ENCODE measurements around the gene ENDOU.

The ENDOU gene

DNA sequence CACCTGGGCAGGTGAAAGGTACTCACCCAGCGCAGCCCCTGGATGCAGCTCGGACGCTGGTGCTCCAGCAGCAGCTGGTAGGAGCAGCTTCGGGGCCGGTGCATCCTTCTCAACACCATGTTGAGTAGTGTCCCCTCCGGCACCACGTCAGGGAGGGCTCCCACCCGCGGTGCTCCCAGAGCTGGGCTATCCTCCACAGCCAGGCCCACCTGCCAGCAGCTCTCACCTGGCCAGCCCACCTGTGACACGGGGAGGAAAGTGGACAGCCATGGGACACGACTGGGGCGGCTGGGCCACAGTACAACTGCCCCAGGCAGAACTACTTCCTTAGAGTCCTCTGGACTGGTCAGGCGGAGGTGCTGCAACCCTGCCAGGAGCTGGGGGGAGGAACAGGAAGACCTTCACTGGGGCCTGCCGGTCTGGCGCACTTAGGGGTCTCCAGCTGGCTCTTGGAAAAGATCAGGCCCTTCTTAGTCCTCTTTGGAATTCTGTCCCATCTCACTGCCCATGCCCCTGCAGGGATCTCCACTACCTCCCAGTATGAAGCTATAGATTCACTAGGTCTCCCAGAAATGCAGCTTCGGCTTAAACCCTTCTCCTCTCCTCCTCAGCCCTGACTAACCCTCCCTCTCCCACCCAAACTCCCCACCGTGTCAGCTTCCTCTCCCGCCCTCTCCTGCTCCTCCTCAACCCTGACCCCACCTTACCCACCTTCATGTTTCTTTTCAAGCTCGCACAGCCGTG is 32.7 kb upstream of the ENDOU start:
- DNase-seq (ENCODE audit: low read depth in 2 of 2, low spot score in 1 of 2): no peak

DNA sequence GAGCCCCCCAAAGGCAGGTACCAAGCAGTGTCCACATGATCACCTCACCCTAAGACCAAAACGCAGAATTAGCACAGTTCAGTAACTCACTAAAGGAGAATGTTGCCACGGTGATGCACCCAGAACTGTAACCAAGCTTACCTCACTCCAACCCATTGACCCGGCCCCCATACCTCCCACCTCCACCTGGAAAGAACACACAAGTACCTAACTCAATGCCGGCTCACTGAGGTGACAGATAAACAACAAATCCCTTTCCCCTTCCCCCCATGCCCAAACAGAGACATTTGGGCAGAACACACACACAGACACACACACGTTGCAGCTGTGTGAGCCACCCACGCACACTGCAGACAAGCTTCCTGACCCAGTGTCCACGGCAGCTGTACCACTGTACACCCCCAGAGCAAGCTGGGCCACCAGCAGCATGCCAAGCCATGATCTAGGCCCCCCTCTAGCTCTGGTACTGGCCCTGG is 32.1 kb upstream of the ENDOU start:
- no peak for DNase-seq (ENCODE audit: low read depth in 2 of 2, low spot score in 1 of 2)

DNA sequence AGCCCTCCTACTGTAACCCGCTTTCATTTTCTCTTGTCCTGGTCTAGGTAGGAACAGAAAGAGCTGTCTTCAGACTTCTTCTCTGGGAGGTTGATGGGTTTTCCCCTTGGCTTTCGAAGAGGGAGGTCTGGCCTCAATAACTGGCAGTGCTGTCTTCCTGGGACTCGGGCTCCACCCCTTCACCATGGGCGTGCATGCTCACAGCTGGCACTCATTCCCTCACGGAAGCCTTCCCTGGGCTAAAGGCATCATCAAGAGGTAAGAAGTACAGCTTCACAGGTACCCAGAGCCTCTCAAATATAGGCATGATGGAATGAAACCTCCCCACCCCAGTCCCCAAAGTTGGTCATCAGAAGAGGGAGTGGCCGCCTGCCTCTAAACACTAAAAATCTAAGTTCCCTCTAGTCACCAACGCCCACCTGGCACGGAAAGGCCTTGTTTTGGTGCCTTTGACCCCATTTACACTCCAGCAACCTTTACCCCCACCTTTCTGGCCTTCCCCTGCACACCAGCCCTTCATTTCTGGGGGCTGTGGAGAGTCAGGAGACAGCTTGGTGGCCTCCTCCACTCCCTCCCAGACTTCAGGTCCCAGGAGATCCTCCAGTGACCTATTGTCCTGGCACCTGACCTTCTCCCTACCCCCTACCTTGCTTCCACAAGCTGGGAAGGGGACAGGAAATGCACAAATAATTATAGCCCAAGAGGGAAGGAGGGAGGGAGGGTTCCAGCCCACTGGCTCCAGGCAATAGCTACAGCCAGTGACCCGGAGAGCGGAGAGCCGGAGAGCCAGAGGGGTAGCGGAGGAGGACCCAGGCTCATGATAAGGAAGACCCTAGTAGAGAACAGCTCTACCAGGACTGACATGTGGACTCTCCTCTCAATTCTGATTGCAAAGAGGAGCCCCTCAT is 30.6 kb upstream of the ENDOU start:
- no peak for DNase-seq (ENCODE audit: low read depth in 2 of 2, low spot score in 1 of 2)

DNA sequence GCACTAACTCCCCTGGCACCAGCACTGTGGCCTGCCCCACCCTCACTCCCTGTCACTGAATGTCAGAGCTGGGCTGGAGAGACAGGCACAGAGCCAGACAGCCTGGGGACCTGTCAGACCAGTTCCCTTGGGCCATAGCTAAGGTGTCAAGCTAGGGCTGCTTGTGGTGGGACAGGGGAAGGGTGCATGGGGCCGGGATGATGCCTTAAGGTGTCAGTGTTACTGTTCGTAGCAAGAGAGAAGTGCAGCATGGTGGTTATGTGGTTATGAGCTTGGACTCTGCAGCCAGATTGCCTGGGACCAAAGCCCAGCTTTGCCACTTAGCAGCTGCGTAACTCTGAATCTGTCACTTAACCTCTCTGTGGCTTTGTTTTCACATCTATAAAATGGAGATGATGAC is 29.6 kb upstream of the ENDOU start:
- DNase-seq (ENCODE audit: low read depth in 2 of 2, low spot score in 1 of 2): no peak

DNA sequence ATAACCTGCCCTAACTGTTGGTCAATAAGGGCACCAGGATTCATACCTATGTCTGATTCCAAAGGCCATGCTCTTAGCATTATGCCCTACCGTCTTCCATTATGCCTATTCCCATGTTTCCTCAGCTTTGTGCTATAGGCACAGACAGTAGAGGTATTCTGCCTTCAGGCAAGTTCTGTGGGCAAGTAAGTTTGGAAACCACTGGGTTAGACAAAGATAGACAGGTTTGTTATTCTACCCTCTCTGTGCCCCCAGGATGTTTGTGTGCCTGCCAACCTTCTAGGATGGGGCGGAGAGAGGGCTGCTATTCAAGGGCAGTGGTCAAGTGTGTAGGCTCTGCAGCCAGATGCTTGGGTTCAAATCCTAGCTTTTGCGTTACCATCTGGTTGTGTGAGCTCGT is 28.8 kb upstream of the ENDOU start:
- no peak for DNase-seq (ENCODE audit: low read depth in 2 of 2, low spot score in 1 of 2)

DNA sequence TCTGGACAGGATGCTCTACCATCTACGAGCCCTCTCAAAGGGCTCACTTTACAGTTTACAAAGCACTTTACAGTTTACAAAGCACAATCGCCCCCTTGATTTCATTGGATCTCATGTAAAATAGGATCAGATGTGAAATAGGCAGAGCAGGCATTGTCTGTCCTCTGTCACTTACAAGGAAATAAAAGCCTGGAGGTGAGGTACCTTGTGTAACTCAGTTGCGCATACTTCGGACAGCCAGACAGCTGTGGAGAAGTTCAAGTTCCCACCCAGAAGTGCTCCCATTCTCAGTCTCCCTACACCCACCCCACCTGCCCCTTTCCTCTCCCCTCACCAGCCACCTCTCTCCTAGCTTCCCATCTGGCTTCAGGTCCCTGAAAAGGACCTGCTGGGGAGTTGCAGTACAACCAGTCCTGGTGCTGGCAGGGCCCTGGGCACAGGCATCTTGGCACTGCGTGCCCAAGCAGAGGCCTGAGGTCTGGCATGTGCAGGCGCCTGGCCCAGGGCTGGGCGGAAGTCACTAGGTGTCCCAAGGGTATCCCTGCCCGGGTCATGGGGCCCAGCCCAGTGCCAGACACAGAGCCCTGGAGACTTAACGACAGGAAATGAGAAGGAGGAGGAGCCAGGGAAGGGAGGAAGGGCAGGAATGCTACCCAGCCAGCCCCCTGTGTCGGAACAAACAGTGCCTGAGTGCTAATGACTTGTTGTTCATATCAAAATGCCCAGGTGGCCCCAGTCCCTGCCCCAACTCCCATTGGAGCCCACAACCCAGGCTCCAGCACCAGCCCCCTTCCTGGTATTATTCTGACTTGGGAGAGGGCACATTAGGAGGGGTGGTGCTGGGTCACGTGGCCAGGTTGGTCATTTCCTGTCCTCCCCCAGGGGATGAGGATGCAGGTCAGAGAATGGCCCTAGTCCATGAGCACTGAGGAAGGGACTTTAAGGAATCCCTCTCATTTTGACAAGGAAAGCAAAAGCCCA is 28.0 kb upstream of the ENDOU start:
- DNase-seq (ENCODE audit: low read depth in 2 of 2, low spot score in 1 of 2): no peak

DNA sequence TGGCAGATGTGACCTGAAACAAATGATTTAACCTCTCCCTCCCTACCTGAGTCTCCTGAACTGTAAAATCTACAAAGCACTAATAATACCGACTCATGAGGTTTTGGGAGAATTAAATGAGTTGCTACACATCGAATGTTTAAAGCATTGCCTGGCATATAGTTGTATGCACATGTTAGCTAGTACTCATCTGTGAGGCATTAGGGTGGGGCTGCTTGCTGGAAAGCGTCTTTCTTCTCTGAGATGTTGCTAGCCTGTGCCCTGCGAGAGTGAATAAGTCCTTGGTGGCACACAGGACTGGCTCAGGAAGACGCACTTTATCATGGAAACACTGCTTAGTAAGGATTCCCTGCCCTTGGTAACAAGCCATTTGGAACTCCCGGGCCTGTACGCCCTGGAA is 27.3 kb upstream of the ENDOU start:
- DNase-seq (ENCODE audit: low read depth in 2 of 2, low spot score in 1 of 2): no peak

DNA sequence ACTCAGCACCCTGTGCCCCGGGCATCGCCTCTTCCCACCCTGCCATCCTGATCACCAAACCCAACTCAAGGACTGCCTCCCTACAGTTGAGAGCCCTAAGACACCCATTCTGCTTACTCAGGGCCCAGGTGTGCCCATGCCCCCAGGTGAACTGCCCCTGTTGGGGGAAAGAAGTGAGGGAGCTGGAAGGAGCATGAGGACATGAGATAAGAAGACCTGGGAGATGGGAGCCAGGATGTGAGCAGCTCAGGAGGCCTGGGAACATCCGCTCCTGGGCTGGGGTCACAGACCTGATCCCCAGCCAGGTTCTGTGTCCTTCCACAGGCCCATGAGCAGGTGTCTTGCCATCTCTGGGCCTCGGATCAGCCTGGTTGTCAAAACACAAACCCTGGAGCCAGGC is 26.8 kb upstream of the ENDOU start:
- DNase-seq (ENCODE audit: low read depth in 2 of 2, low spot score in 1 of 2): no peak

DNA sequence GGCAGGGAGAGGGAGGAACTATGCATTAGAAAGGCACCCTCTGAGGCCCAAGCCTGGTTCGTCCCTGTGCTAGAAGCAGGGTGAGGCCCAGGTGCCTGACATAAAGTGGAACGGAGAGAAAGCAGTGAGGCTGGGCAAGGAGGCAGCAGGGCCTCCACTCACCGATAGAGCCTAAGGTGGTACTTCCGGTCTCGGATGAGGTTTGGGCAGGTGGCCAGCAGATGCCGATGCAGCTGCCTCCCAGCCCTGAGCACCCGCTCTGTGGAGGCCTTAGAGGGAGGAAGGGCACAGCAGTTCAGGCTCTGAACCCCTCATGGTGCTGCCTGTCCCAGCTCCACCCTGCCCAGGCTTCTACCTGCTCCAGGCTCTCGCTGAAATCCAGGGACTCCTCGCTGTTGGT is 26.3 kb upstream of the ENDOU start:
- DNase-seq (ENCODE audit: low read depth in 2 of 2, low spot score in 1 of 2): no peak

DNA sequence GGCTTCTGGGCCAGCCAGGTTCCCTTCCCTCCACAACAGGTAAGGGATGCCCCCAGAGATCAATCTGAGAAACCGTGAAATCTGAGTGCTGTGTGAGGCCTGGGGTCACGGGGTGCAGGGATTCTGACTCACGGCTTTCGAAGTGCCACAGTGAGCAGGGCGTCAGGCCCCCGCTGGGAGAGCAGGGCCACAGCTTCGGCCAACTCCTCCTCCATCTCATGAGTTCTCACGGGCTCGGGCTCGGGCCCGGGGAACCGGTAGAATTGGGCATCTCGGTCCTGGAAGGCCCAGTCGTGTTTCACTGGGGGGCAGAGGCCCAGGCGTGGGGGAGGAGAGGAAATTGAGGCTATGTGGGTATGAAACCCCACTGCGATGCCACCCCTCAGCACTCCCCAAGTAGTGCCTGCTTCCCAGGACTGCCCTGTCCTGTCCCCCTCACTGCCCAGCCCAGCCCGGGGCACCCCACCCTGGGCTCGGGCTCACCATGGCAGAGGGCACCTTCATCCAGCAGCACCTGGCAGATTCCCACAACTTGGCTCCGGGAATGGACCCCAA is 25.7 kb upstream of the ENDOU start:
- no peak for DNase-seq (ENCODE audit: low read depth in 2 of 2, low spot score in 1 of 2)

DNA sequence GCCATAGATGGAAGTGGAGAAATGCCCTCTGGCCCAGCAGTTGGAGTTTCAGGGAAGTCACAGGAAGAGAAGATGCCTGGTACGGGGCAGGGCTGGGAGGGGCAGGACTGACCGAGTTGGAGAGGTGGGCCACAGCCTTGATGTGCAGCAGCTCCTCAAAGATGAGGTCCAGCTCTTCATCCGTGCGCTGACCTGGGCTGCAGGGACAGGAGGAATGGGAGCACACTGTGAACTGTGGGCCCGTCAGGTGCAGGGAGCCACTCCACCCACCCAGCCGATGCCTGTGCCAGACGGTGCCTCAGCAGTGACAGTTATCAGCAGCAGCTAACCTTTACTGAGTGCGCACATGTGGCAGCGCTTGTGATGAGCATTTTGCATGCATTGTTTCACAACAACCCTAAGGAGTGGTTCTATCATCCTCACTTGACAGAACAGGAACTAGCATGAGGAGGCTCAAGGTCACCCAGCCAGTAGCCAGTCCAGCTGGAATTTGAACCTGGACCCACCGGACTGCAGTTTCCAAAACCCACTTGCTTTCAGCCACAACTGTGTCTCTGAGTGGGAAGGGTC is 25.0 kb upstream of the ENDOU start:
- no peak for DNase-seq (ENCODE audit: low read depth in 2 of 2, low spot score in 1 of 2)

DNA sequence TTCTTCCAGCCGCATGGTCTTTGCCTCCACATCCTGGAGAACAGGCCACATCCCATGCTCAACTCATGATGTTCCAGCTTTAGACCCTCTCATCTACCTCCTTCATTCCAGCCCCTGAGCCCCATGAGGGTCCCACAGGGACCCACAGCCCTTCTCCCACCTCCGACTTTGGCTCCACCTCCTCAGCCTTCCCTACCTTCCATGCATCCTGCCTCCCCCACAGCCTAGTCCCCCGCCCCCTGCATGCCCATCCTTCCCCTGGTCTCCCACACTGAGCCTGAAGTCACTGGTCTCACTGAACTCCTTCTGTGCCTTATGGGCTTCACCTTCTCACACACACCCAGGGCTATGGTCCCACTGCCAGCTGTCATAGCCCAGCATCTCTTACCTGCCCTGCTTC is 23.6 kb upstream of the ENDOU start:
- DNase-seq (ENCODE audit: low read depth in 2 of 2, low spot score in 1 of 2): no peak

DNA sequence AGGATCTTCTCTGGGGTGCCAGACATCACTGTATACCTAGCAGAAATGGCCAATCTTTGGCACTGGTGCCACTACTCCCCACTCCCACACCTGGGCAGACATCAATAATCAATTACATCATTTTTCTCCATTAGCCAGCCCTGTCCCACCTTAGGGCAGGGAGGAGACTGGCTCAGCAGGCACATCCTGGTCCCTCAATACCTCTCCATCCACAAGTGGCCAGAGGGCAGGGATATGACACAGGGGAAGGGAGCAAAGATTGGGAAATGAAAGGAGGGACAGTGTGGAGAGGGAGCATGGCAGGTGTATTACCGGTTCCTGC is 23.2 kb upstream of the ENDOU start:
- no peak for DNase-seq (ENCODE audit: low read depth in 2 of 2, low spot score in 1 of 2)

DNA sequence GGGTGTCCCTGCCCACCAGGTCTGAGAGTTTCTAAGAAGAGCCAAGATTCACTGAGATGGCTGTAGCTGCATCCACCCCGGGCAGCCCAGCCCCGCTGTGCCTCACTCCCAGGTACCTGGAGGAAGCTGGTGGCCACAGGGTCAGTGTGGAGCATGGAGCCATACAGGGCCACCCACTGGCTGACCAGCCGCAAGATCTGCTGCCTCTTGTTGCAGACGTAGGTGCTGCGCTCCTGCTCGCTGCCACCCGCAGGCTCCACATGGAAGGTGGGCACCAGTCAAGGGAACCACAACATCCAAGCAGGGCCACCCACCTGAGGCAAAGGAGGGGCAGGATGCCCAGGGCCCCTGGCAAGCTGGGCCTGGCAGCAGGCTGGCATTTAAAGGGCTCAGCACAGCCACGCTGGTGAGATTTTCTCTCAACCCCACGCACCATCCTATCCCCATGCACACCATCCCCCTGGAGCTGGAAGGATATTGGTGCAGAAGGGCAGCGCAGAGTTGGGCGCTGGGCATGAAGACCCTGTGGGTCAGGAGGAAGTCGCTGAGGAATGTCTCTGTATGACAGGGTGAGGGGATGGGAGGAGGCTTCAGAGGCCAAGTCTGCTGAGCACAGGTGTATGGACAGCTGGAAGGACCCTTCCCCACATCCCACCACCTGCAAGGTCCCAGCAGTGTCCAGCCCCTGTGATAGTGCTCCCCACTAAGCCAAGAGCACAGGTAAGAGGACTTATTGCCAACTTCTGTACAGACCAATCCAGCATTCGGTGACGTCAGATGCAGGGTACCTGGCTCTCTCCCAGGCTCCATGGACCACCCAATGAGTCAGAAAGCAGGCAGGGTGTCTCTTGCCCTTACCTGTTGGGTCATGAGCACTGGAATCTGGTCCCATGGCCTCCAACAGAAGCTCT is 22.6 kb upstream of the ENDOU start:
- DNase-seq (ENCODE audit: low read depth in 2 of 2, low spot score in 1 of 2): no peak

DNA sequence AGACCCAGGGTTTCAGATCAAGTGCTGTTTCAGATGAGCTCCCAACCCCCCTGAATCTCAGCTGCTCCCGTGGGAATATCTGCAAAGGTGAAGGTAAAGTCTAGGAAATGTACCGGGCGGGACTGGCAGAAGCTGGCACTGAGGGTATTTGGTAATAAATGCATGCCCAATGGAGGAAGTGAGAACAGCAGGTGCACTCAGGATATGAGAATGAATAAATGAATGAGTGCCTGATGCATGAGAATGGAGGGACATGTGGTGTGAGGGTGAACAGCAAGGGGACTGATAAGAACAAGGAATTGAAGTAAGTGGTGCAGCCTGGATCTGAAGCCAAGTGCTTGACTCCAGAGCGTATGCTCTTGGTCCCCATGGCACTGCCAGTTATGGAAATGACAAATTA is 21.8 kb upstream of the ENDOU start:
- DNase-seq (ENCODE audit: low read depth in 2 of 2, low spot score in 1 of 2): no peak

DNA sequence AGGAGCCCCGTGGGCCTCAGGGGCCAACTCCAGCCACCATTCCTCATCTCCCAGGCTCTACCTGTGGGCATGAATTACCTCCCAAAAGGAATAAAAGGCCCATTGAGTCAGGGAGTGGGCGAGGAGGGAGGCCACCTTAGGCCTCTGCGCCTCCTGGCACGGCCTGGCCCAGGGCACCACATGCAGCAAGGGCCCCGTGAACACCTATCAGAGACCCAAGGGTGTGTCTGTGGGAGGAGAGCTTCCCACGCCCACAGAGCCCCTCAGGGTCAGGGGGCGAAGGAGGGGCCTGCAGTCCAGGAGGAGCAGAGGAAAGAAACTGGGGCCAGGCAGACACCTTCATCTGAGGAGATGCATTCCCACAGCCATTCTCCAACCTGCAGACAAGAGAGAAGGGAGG is 21.2 kb upstream of the ENDOU start:
- DNase-seq (ENCODE audit: low read depth in 2 of 2, low spot score in 1 of 2): no peak

DNA sequence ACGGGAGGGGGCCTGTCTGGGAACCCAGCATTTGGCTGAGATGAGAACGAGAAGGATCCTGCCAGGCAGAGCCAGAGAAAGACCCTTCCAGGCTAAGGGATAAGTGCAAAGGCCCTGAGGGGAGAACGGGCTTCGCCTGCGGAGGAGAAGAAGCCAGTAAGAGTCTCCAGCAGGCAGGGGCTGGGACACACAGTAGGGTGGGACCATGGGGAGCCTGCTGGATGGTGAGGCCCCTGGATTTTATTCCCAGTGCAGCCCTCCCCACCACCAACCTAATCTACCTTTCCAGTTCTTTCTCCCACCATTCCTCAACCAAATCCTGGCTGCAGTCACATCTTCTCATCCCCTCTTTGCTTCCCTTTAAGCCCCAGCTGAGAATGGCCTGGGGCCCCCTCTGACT is 20.8 kb upstream of the ENDOU start:
- no peak for DNase-seq (ENCODE audit: low read depth in 2 of 2, low spot score in 1 of 2)

DNA sequence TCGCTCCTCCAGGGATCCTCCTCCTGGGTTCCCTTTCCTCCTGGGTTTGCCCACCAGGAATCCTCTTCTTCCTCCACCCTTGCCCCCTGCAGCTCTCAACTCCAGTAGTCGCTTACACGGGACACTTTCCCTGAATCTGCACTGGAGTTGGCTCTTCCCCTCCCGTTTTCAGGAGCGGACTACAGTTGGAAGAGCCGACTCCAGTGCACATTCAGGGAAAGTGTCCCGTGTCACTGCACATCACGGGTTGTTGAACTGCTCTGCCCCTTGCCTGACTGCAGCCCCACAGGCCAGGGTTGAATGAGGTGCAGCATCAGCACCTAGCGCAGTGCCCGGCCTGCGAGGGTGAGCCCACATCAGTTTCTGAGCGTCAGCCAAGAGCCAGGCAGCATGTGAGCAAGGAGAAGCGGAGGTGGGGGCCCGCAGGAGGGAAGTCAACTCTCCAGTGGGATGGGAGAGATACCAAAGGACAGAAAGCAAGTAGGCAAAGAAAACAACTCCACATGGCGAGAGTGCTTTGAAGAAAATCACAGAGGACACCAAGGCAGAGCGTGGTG is 20.3 kb upstream of the ENDOU start:
- DNase-seq (ENCODE audit: low read depth in 2 of 2, low spot score in 1 of 2): no peak

DNA sequence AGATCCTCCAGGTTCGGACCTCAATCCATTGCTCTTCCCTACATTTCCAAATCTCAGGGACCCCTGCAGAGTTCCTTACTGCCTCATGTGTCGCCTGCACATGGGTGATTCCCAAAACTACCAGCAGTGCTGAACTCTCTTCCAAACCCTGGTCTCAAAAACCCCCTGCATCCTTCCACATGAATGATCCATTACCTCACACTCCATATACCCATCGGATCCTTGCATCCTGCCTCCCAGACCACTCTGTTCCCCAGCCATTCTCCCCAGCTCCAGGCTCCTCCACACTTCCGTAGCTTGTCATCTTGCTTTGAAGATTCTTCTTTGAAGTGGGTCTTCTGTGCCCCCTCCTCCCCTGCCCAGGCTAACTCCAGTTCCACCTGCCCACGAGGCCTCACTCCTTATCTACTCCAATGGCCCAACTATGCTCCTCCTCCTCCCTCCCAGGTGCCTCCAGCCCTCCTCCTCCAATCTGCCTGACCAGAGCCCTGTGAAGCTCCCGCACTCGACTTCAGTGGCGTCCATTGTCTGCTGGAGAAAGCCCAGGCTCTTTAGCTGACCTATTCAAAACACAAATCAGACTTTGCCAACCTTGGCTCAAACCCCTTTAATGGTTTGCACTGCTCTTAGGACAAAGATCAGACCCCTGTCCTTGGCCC is 19.6 kb upstream of the ENDOU start:
- no peak for DNase-seq (ENCODE audit: low read depth in 2 of 2, low spot score in 1 of 2)
